Fibroblast of skin of abdomen (primary cell): ENCODE results near the gene SLC6A3.
"Not testable (repeated sequence)": the region's sequence is repeated elsewhere in the genome, so short reads cannot be mapped to it uniquely, and the experiment has no call there.

Source experiments
- DNase-seq: peaks from one replicate; pipeline ENCODE4 v3.0.0-alpha.2; 2013

The SLC6A3 gene

GRCh38 chr5:1439388-1440097 lies 5.7 kb downstream of the SLC6A3 start:
- DNase-seq, result no peak

GRCh38 chr5:1438871-1439270 lies 6.4 kb downstream of the SLC6A3 start:
- DNase-seq, result no peak

GRCh38 chr5:1437876-1438559 lies 7.2 kb downstream of the SLC6A3 start:
- no peak for DNase-seq

GRCh38 chr5:1437226-1437829 lies 7.9 kb downstream of the SLC6A3 start:
- no peak for DNase-seq

- DNase-seq, result no peak
Measured at GRCh38 chr5:1436681-1437080, 8.6 kb downstream of the SLC6A3 start.

GRCh38 chr5:1436036-1436435 lies 9.2 kb downstream of the SLC6A3 start:
- no peak for DNase-seq

- DNase-seq, result no peak
Measured at GRCh38 chr5:1435369-1435768, 9.9 kb downstream of the SLC6A3 start.

- no peak for DNase-seq
Measured at GRCh38 chr5:1432296-1432695, 12.9 kb downstream of the SLC6A3 start.

- no peak for DNase-seq
Measured at GRCh38 chr5:1431896-1432295, 13.3 kb downstream of the SLC6A3 start.

- DNase-seq, result no peak
Measured at GRCh38 chr5:1431021-1431811, 14.0 kb downstream of the SLC6A3 start.

- no peak for DNase-seq
Measured at GRCh38 chr5:1430121-1430795, 15.0 kb downstream of the SLC6A3 start.

- DNase-seq, result no peak
Measured at GRCh38 chr5:1429496-1429895, 15.7 kb downstream of the SLC6A3 start.

- DNase-seq, result no peak
Measured at GRCh38 chr5:1429066-1429465, 16.2 kb downstream of the SLC6A3 start.

- no peak for DNase-seq
Measured at GRCh38 chr5:1428107-1428506, 17.1 kb downstream of the SLC6A3 start.

GRCh38 chr5:1424716-1425115 lies 20.5 kb downstream of the SLC6A3 start:
- DNase-seq, result no peak

- no peak for DNase-seq
Measured at GRCh38 chr5:1423901-1424603, 21.2 kb downstream of the SLC6A3 start.

- not testable (repeated sequence) for DNase-seq
Measured at GRCh38 chr5:1422522-1422921, 22.7 kb downstream of the SLC6A3 start.

- no peak for DNase-seq
Measured at GRCh38 chr5:1421521-1422341, 23.5 kb downstream of the SLC6A3 start.

- DNase-seq, result no peak
Measured at GRCh38 chr5:1420211-1421195, 24.7 kb downstream of the SLC6A3 start.
